MM.1S (cell line): ENCODE data around the gene SHBG.

Source experiments
- DNase-seq: peaks from one replicate; pipeline ENCODE4 v3.0.0-alpha.2; 2015
- H2AFZ ChIP-seq: fragments of 300-600 bp; sonication (generic); 2 replicates; pipeline ENCODE4 v1.6.0; 2016; ENCODE audit warnings: antibody characterized with exemption, low read length
- H3F3A ChIP-seq: fragments of 300-600 bp; sonication (generic); 2 replicates; pipeline ENCODE4 v1.6.1; 2016; ENCODE audit warnings: mild to moderate bottlenecking, antibody characterized with exemption, low read length, moderate library complexity, mixed read lengths; ENCODE audit not compliant: insufficient read depth
- H3K27ac ChIP-seq: fragments of 300-600 bp; sonication (generic); 2 replicates; pipeline ENCODE4 v1.5.1; 2016; ENCODE audit warnings: mild to moderate bottlenecking, low read length
- H3K27me3 ChIP-seq: fragments of 300-600 bp; sonication (generic); replicated peaks from 2 replicates; pipeline ENCODE4 v1.6.0; 2016; ENCODE audit warnings: low read length; ENCODE audit not compliant: insufficient read depth
- H3K36me3 ChIP-seq: fragments of 300-600 bp; sonication (generic); replicated peaks from 2 replicates; pipeline ENCODE4 v1.6.1; 2016; ENCODE audit warnings: mild to moderate bottlenecking, low read length, mixed read lengths; ENCODE audit not compliant: insufficient read depth
- H3K4me1 ChIP-seq: fragments of 300-600 bp; sonication (generic); 2 replicates; pipeline ENCODE4 v1.6.1; 2016; ENCODE audit warnings: low read length, mixed read lengths
- H3K4me2 ChIP-seq: fragments of 300-600 bp; sonication (generic); 2 replicates; pipeline ENCODE4 v1.6.0; 2016; ENCODE audit warnings: low read depth, low read length
- H3K4me3 ChIP-seq: fragments of 300-600 bp; sonication (generic); 2 replicates; pipeline ENCODE4 v1.5.1; 2016; ENCODE audit warnings: low read length, mixed read lengths
- H3K79me2 ChIP-seq: fragments of 300-600 bp; sonication (generic); 2 replicates; pipeline ENCODE4 v1.6.1; 2016; ENCODE audit warnings: mixed run types, low read length, mixed read lengths
- H3K9ac ChIP-seq: fragments of 300-600 bp; sonication (generic); 2 replicates; pipeline ENCODE4 v1.6.1; 2016; ENCODE audit warnings: low read length, mixed read lengths
- H3K9me2 ChIP-seq: fragments of 300-600 bp; sonication (generic); replicated peaks from 2 replicates; pipeline ENCODE4 v1.6.1; 2016; ENCODE audit warnings: mild to moderate bottlenecking, low read length, mixed read lengths; ENCODE audit not compliant: insufficient read depth
- H3K9me3 ChIP-seq: fragments of 300-600 bp; sonication (generic); replicated peaks from 2 replicates; pipeline ENCODE4 v1.6.1; 2016; ENCODE audit warnings: mild to moderate bottlenecking, low read length, mixed read lengths; ENCODE audit not compliant: insufficient read depth
- H4K20me1 ChIP-seq: fragments of 300-600 bp; sonication (generic); 2 replicates; pipeline ENCODE4 v1.6.1; 2016; ENCODE audit warnings: mild to moderate bottlenecking, low read length, moderate library complexity, mixed read lengths; ENCODE audit not compliant: insufficient read depth
- EZH2 ChIP-seq: fragments of 300-600 bp; sonication (generic); optimal IDR thresholded peaks from 2 replicates; pipeline ENCODE3; 2017; ENCODE audit warnings: low read depth, mild to moderate bottlenecking, antibody characterized with exemption, low read length, mixed read lengths
- EZH2phosphoT487 ChIP-seq: fragments of 300-600 bp; sonication (generic); IDR thresholded peaks from 2 replicates; pipeline ENCODE4 v1.6.1; 2018; ENCODE audit warnings: antibody characterized with exemption, low read length
- TF ChIP-seq, protein P1 (sequence below): fragments of 300-600 bp; sonication (generic); IDR thresholded peaks from 2 replicates; pipeline ENCODE4 v1.5.1; 2016; ENCODE audit warnings: antibody characterized with exemption, low read length, mixed read lengths

Gene SHBG

DNA sequence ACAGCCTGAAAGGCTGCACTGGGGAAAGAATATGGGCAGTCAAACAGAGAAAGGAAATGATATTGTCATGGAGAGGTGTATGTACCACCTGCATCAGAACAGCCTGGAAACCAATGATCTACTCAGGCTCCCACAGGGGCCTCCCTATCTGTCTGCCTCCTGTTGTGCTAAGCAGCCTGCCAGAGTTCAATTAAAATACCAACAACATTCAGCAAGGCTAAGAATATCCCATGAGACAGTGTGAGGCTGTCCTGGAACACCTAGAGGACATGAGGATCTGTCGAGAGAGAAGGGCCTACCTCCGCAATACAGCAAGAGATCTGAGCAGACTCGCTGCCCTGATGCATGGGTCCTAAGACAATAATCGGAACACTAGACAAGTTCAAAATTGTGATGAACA lies 23.7 kb upstream of the SHBG start:
- Histone ChIP-seq H2AFZ (no peak overlapping the region), H3K4me2 (no peak overlapping the region), H3F3A (no peaks in the 10 kb centered on the region), H3K27me3 (no peaks in the 10 kb centered on the region), H3K9me3 (no peaks in the 10 kb centered on the region), H3K4me3 (no peak overlapping the region), H3K9me2 (no peaks in the 10 kb centered on the region), H3K79me2 (peaks cover 24% of the 10 kb centered on the region), H3K9ac (no peak overlapping the region), H3K4me1 (no peaks in the 10 kb centered on the region), H4K20me1 (no peaks in the 10 kb centered on the region), H3K27ac (no peak overlapping the region), H3K36me3 (peaks cover 4% of the 10 kb centered on the region)
- no peak for DNase-seq
- TF ChIP-seq EZH2: no peak
- TF ChIP-seq, protein P1, sequence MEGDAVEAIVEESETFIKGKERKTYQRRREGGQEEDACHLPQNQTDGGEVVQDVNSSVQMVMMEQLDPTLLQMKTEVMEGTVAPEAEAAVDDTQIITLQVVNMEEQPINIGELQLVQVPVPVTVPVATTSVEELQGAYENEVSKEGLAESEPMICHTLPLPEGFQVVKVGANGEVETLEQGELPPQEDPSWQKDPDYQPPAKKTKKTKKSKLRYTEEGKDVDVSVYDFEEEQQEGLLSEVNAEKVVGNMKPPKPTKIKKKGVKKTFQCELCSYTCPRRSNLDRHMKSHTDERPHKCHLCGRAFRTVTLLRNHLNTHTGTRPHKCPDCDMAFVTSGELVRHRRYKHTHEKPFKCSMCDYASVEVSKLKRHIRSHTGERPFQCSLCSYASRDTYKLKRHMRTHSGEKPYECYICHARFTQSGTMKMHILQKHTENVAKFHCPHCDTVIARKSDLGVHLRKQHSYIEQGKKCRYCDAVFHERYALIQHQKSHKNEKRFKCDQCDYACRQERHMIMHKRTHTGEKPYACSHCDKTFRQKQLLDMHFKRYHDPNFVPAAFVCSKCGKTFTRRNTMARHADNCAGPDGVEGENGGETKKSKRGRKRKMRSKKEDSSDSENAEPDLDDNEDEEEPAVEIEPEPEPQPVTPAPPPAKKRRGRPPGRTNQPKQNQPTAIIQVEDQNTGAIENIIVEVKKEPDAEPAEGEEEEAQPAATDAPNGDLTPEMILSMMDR: no peak
- TF ChIP-seq EZH2phosphoT487: no peak

DNA sequence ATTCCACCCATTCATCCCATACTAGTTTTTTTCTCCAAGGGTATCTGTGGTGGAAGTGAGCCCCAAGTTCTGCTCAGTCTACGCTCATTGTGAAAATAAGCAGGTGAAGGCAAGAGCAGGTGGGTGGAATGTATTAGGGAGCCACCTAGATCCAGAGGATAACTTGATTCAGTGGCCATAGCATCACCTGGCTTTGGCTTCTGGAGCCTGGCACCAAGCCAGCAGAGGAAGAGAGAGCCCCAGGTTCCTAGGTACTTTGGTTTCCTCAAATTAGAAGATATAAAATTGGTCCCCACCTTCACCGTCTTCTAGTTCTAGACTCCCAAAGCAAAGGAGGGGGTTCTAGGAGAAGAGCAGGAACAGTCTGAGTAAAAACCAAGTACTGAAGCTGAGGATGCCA lies 19.3 kb upstream of the SHBG start:
- Histone ChIP-seq H3K27me3 (no peaks in the 10 kb centered on the region), H3K36me3 (no peaks in the 10 kb centered on the region), H3F3A (no peaks in the 10 kb centered on the region), H4K20me1 (no peaks in the 10 kb centered on the region), H2AFZ (no peak overlapping the region), H3K27ac (no peak overlapping the region), H3K4me2 (no peak overlapping the region), H3K4me1 (0 out of 2 replicates have a peak, but pooled peaks cover 7% of the 10 kb centered on the region), H3K79me2 (peaks cover 53% of the 10 kb centered on the region), H3K9me2 (no peaks in the 10 kb centered on the region), H3K9ac (no peak overlapping the region), H3K9me3 (no peaks in the 10 kb centered on the region), H3K4me3 (no peak overlapping the region)
- TF ChIP-seq, protein P1: no peak
- TF ChIP-seq EZH2phosphoT487 (no peak), EZH2 (no peak)
- DNase-seq: no peak

DNA sequence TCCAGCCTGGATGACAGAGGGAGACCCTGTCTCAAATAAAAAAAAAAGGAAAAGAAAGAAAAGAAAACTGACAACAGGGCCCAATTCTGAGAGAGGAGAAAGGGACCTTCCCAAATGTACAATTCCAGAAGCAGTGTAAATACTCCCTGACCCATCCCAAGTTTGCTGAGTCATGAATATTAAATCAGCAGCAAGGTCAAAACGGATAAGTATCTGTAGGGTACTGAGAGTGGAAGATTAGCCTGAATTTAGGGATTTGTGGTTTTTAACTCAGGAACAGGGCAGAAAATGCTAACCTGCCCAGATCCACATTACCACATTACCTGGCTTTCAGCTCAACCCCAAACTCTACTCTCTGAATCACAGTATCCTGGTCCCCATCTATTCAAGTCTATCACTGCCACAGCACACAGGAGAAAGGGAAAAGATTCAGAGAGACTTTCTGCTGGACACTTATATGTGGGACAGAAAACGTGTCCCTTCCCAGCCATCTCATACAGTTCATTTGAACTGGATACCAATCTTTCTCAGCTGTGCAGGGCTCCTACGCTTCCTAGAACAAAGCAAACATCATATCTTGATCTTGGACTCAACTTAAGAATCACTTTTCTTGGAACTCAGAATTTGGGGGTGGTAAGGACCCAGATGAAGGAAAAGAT lies 18.2 kb upstream of the SHBG start:
- TF ChIP-seq EZH2 (no peak), EZH2phosphoT487 (no peak)
- TF ChIP-seq, protein P1: no peak
- Histone ChIP-seq H3K27me3 (no peaks in the 10 kb centered on the region), H3K36me3 (no peaks in the 10 kb centered on the region), H3F3A (no peaks in the 10 kb centered on the region), H2AFZ (no peak overlapping the region), H3K9ac (no peak overlapping the region), H3K4me1 (0 out of 2 replicates have a peak, but pooled peaks cover 7% of the 10 kb centered on the region), H3K4me2 (no peak overlapping the region), H3K79me2 (peaks cover 47% of the 10 kb centered on the region), H3K4me3 (no peak overlapping the region), H3K27ac (no peak overlapping the region), H3K9me2 (no peaks in the 10 kb centered on the region), H4K20me1 (no peaks in the 10 kb centered on the region), H3K9me3 (no peaks in the 10 kb centered on the region)
- no peak for DNase-seq
